ENCODE results near the gene JPH3.

JPH3 gene

GRCh38 chr16:87618216-87618615 lies 15.9 kb downstream of the JPH3 start:
- no peak overlapping the region for H3K4me3 ChIP-seq (ENCODE audit: low read length)
- no peak for DNase-seq (ENCODE audit: low read depth, low spot score)

GRCh38 chr16:87619360-87620200 lies 17.3 kb downstream of the JPH3 start:
- no peak overlapping the region for H3K4me3 ChIP-seq (ENCODE audit: low read length)
- DNase-seq (ENCODE audit: low read depth, low spot score), result no peak

GRCh38 chr16:87620201-87620495 lies 17.8 kb downstream of the JPH3 start:
- DNase-seq (ENCODE audit: low read depth, low spot score), result no peak
- H3K4me3 ChIP-seq (ENCODE audit: low read length), result no peak overlapping the region

GRCh38 chr16:87621550-87621829 lies 19.2 kb downstream of the JPH3 start:
- DNase-seq (ENCODE audit: low read depth, low spot score), result no peak
- H3K4me3 ChIP-seq (ENCODE audit: low read length), result no peak overlapping the region

- DNase-seq (ENCODE audit: low read depth, low spot score), result no peak
Observed at GRCh38 chr16:87621976-87622713, 19.8 kb downstream of the JPH3 start.

GRCh38 chr16:87622756-87623319 lies 20.5 kb downstream of the JPH3 start:
- H3K4me3 ChIP-seq (ENCODE audit: low read length), result no peak overlapping the region
- no peak for DNase-seq (ENCODE audit: low read depth, low spot score)

More at GRCh38 chr16:87621976-87622713, 19.8 kb downstream of the JPH3 start:
- no peak overlapping the region for H3K4me3 ChIP-seq (ENCODE audit: low read length)

- no peak overlapping the region for H3K4me3 ChIP-seq (ENCODE audit: low read length)
- DNase-seq (ENCODE audit: low read depth, low spot score), result no peak
Observed at GRCh38 chr16:87625241-87625797, 23.0 kb downstream of the JPH3 start.

- no peak overlapping the region for H3K4me3 ChIP-seq (ENCODE audit: low read length)
- DNase-seq (ENCODE audit: low read depth, low spot score), result no peak
Observed at GRCh38 chr16:87626401-87626800, 24.1 kb downstream of the JPH3 start.

- no peak for DNase-seq (ENCODE audit: low read depth, low spot score)
- H3K4me3 ChIP-seq (ENCODE audit: low read length), result no peak overlapping the region
Observed at GRCh38 chr16:87626905-87627304, 24.6 kb downstream of the JPH3 start.

- H3K4me3 ChIP-seq (ENCODE audit: low read length), result no peak overlapping the region
- no peak for DNase-seq (ENCODE audit: low read depth, low spot score)
Observed at GRCh38 chr16:87627542-87628245, 25.4 kb downstream of the JPH3 start.

- no peak overlapping the region for H3K4me3 ChIP-seq (ENCODE audit: low read length)
- DNase-seq (ENCODE audit: low read depth, low spot score), result no peak
Observed at GRCh38 chr16:87628246-87628923, 26.1 kb downstream of the JPH3 start.

GRCh38 chr16:87628940-87629339 lies 26.6 kb downstream of the JPH3 start:
- no peak for DNase-seq (ENCODE audit: low read depth, low spot score)
- H3K4me3 ChIP-seq (ENCODE audit: low read length), result no peak overlapping the region

GRCh38 chr16:87631067-87631466 lies 28.8 kb downstream of the JPH3 start:
- DNase-seq (ENCODE audit: low read depth, low spot score), result no peak
- no peak overlapping the region for H3K4me3 ChIP-seq (ENCODE audit: low read length)

GRCh38 chr16:87634411-87634810 lies 32.1 kb downstream of the JPH3 start:
- no peak overlapping the region for H3K4me3 ChIP-seq (ENCODE audit: low read length)
- DNase-seq (ENCODE audit: low read depth, low spot score), result no peak

- peak; percentile 62 for DNase-seq (ENCODE audit: low read depth, low spot score)
- peak overlapping the region; percentile 52 for H3K4me3 ChIP-seq (ENCODE audit: low read length)
Observed at GRCh38 chr16:87635541-87636049, 33.3 kb downstream of the JPH3 start.

- peak overlapping the region; percentile 52 for H3K4me3 ChIP-seq (ENCODE audit: low read length)
Observed at GRCh38 chr16:87636050-87636684, 33.9 kb downstream of the JPH3 start.

GRCh38 chr16:87636741-87637140 lies 34.4 kb downstream of the JPH3 start:
- no peak for DNase-seq (ENCODE audit: low read depth, low spot score)
- H3K4me3 ChIP-seq (ENCODE audit: low read length), result no peak overlapping the region

More at GRCh38 chr16:87636050-87636684, 33.9 kb downstream of the JPH3 start:
- DNase-seq (ENCODE audit: low read depth, low spot score), result peak; percentile 69

GRCh38 chr16:87637357-87637756 lies 35.0 kb downstream of the JPH3 start:
- H3K4me3 ChIP-seq (ENCODE audit: low read length), result no peak overlapping the region

More at GRCh38 chr16:87637357-87637756, 35.0 kb downstream of the JPH3 start:
- DNase-seq (ENCODE audit: low read depth, low spot score), result no peak

All from Jurkat, Clone E6-1 (cell line).